GM12872 (cell line): ENCODE results near the gene NALCN.

ENCODE experiments used
- TF ChIP-seq, protein P1 (sequence below): IDR thresholded peaks from 3 replicates; pipeline ENCODE4 v1.5.1; 2011; ENCODE audit warnings: low read depth, mild to moderate bottlenecking, low read length, moderate library complexity; ENCODE audit not compliant: insufficient read depth

NALCN gene

DNA sequence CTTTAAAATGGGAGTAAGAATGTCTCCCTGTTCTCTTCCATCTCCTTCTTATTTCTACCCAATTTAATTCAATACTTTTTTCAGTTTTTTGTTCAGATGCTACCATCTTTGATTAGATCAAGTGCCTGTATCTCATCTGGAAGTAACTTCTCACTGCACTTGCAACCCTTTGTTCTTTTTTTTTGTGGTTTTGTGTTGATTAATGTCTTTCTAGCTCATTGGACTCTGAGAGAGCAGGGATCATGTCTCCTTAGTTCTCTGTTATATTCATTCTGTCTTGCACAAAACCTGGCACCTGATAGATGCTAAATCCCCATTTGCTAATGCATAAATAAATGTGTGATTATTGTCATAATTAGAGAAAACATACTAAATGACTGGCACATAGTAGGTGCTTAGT, 35.3 kb upstream of the NALCN start:
- TF ChIP-seq, protein P1, sequence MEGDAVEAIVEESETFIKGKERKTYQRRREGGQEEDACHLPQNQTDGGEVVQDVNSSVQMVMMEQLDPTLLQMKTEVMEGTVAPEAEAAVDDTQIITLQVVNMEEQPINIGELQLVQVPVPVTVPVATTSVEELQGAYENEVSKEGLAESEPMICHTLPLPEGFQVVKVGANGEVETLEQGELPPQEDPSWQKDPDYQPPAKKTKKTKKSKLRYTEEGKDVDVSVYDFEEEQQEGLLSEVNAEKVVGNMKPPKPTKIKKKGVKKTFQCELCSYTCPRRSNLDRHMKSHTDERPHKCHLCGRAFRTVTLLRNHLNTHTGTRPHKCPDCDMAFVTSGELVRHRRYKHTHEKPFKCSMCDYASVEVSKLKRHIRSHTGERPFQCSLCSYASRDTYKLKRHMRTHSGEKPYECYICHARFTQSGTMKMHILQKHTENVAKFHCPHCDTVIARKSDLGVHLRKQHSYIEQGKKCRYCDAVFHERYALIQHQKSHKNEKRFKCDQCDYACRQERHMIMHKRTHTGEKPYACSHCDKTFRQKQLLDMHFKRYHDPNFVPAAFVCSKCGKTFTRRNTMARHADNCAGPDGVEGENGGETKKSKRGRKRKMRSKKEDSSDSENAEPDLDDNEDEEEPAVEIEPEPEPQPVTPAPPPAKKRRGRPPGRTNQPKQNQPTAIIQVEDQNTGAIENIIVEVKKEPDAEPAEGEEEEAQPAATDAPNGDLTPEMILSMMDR = no peak

DNA sequence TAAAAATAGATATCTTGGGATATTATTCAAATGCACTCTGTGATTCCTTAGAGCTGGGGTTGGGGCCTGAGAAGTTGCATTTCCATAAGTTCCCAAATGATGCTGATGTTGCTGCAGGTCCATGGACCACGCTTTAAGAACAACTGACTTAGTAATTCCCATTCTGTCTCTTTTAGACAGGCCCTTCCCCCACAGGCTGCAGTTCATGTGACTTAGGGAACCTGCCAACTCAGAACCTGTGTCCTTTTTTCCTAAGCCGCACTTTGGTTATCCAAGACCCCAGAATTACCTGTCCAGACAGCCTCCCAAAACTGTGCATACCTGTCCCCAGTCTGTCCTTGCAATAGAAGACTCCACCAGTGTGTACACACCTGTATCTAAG, 34.4 kb upstream of the NALCN start:
- TF ChIP-seq, protein P1 = no peak

DNA sequence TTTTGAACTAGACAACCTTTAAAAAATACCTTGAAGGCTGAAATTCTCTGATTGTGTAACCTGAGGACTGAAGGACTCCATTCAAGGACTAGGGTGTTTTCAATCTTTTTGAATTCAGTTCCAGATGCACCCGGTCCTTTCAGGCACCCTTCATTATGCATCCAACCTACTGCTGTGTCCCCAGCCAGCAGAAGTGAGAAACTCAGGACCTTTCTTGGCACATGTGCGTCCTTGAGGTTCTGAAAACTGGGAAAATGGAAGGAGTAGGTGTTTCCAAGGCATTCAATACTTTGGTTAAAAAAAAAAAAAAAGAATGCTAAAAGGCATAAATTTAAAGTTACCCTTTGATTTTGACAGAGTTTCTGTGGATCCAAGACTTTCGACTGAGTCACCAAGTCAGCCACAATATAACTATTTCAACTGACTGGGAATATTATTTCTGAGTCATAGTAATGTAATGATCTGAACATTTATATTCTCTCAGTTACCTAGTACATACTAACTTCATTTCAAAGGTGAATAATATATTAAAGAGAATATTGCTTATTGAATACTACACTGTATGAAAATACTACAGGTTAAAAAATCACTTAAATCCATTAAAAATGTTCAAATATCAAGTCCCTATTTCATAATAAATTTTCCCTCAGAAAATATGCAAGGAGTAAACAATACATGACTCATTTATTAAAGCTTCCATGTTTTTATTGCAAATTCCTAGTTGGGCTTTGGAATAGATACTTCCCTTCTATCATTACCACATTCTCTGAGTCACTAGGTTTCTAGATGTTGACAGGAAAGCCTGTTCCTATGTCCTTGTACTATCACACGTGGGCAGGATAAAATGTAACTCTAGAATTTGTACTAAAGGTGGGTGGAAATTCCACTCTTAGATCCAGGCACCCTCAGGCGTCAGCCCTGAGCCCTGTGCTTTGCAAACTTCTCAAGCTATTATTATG, 33.8 kb upstream of the NALCN start:
- TF ChIP-seq, protein P1 = no peak

DNA sequence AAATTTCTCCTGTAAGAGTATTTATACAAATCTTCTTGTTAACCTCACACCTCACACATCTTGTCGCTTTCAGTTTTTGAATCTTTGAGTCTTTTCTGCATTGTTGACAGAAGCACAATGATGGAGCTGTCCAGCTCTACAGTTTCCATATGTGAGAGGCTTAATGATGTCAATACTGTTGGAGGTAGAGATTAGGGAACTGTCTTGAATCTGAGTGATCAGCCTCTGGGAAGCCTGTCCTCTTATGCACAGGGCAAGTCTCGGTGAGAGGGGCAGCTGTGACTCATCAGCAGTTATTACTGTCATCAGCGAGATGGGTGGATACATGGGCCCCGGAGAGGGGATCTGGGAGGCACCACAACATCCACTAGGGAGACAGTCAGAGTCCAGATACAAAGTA, 31.5 kb upstream of the NALCN start:
- TF ChIP-seq, protein P1 = no peak

DNA sequence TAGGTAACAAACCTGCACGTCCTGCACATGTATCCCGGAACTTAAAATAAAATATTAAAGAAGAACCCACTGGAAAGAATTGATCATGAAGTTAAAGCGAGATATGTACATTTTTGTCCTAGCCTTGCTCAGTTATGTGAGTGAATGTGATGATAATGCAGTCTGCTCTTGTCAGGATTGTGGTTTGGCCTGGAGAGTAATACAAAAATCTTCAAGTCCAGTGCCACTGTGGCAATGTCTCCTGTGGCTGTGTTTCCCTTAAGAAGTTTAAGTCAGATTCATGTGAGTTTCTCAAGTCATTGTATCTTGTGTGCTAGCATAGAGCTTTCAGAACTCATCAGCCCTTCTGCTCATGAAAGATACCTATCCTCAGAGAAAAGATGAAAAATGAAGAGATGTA, 18.2 kb upstream of the NALCN start:
- TF ChIP-seq, protein P1 = no peak

GRCh38 chr13:101433895-101434294, 17.6 kb upstream of the NALCN start:
- TF ChIP-seq, protein P1 = no peak

DNA sequence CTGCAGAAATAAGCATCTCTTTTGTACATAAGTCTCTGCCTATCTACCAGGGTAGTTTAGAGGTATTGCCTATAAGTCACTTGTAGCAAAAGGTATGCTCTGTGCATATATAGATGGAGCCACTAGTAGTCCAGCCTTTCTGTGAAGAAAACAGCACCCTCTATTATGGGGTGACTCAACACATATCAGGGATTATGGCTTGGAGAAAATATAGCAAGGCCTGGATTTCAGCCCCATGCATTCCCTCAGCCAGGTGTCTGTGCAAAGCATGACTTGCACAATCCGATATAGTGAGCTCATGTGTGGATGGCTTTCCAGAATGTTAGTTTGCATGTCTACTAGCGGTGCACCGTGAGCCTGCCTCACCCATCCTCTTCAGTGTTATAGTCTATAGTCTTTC, 13.4 kb upstream of the NALCN start:
- TF ChIP-seq, protein P1 = no peak
